GM23338 (cell line): ENCODE data around the gene NR2C2. TPM values are rescaled to one million over a fixed set of nuclear protein-coding genes. Genes with fewer than 3 reads are reported as not detected.

Source experiments
- ATAC-seq: fragments of 200-7000 bp; cut with Tn5 transposase; 3 replicates; pipeline ENCODE4 v1.9.1; 2020
- DNase-seq: peaks from one replicate; pipeline ENCODE4 v3.0.0-alpha.2; 2015; ENCODE audit warnings: low spot score
- H2AFZ ChIP-seq: fragments of 200-600 bp; sonication (generic); 2 replicates; pipeline ENCODE4 v1.8.0; 2016; ENCODE audit warnings: antibody characterized with exemption, mild to moderate bottlenecking, moderate library complexity
- H3F3A ChIP-seq: fragments of 200-600 bp; sonication (generic); replicated peaks from 2 replicates; pipeline ENCODE4 v1.8.0; 2017; ENCODE audit warnings: antibody characterized with exemption, mixed run types, low read depth
- H3K27ac ChIP-seq: fragments of 200-600 bp; sonication (generic); 2 replicates; pipeline ENCODE4 v1.6.1; 2016; ENCODE audit warnings: low read depth
- H3K27me3 ChIP-seq: fragments of 200-600 bp; sonication (generic); 2 replicates; pipeline ENCODE4 v1.8.0; 2016; ENCODE audit warnings: mild to moderate bottlenecking, mixed run types, moderate library complexity; ENCODE audit not compliant: insufficient read depth
- H3K36me3 ChIP-seq: fragments of 200-600 bp; sonication (generic); 2 replicates; pipeline ENCODE4 v1.8.0; 2016; ENCODE audit warnings: mild to moderate bottlenecking; ENCODE audit not compliant: insufficient read depth
- H3K4me1 ChIP-seq: fragments of 200-600 bp; sonication (generic); 2 replicates; pipeline ENCODE4 v1.8.0; 2016; ENCODE audit warnings: mild to moderate bottlenecking, moderate library complexity; ENCODE audit not compliant: insufficient read depth
- H3K4me2 ChIP-seq: fragments of 200-600 bp; sonication (generic); 2 replicates; pipeline ENCODE4 v1.7.1; 2017; ENCODE audit warnings: mixed run types
- H3K4me3 ChIP-seq: fragments of 200-600 bp; sonication (generic); 2 replicates; pipeline ENCODE4 v1.6.1; 2016; ENCODE audit warnings: mixed run types
- H3K79me2 ChIP-seq: fragments of 200-600 bp; sonication (generic); replicated peaks from 2 replicates; pipeline ENCODE4 v1.8.0; 2017; ENCODE audit warnings: mild to moderate bottlenecking; ENCODE audit not compliant: insufficient read depth
- H3K9me2 ChIP-seq: fragments of 200-600 bp; sonication (generic); 2 replicates; pipeline ENCODE4 v1.8.0; 2017; ENCODE audit not compliant: insufficient read depth
- H4K20me1 ChIP-seq: fragments of 200-600 bp; sonication (generic); replicated peaks from 2 replicates; pipeline ENCODE4 v1.8.0; 2017; ENCODE audit warnings: mild to moderate bottlenecking; ENCODE audit not compliant: insufficient read depth
- H3K27ac Mint-ChIP-seq: 2 replicates; pipeline ENCODE4 v1.8.0; 2020; ENCODE audit warnings: inconsistent platforms, mild to moderate bottlenecking, moderate library complexity, mixed read lengths
- H3K27me3 Mint-ChIP-seq: 3 replicates; pipeline ENCODE4 v1.8.0; 2022; ENCODE audit warnings: low read depth, mild to moderate bottlenecking, moderate library complexity, mixed read lengths, inconsistent platforms; ENCODE audit not compliant: insufficient read depth, poor library complexity
- H3K36me3 Mint-ChIP-seq: 3 replicates; pipeline ENCODE4 v1.8.0; 2021; ENCODE audit warnings: low read depth, mild to moderate bottlenecking, inconsistent platforms, moderate library complexity, mixed read lengths
- H3K4me1 Mint-ChIP-seq: 3 replicates; pipeline ENCODE4 v1.8.0; 2020; ENCODE audit warnings: mild to moderate bottlenecking, inconsistent platforms, mixed read lengths
- H3K4me3 Mint-ChIP-seq: 3 replicates; pipeline ENCODE4 v1.8.0; 2021; ENCODE audit warnings: moderate library complexity, mild to moderate bottlenecking, inconsistent platforms, mixed read lengths
- H3K9me3 Mint-ChIP-seq: 3 replicates; pipeline ENCODE4 v1.8.0; 2020; ENCODE audit warnings: moderate library complexity, mild to moderate bottlenecking, inconsistent platforms, mixed read lengths
- CREB1 ChIP-seq: fragments of 250-450 bp; sonication (Bioruptor Pico); IDR thresholded peaks from 2 replicates; pipeline ENCODE4 v1.5.0; 2020; ENCODE audit warnings: low read depth, mild to moderate bottlenecking, moderate library complexity
- EZH2 ChIP-seq: fragments of 200-600 bp; sonication (generic); IDR thresholded peaks from one replicate; pipeline ENCODE4 v1.8.0; 2017; ENCODE audit warnings: antibody characterized with exemption, mild to moderate bottlenecking, low read depth; ENCODE audit not compliant: unreplicated experiment
- EZH2phosphoT487 ChIP-seq: fragments of 200-600 bp; sonication (generic); IDR thresholded peaks from one replicate; pipeline ENCODE4 v1.8.1; 2018; ENCODE audit warnings: antibody characterized with exemption; ENCODE audit not compliant: unreplicated experiment
- JUNB ChIP-seq: IDR thresholded peaks from one replicate; pipeline ENCODE4 v1.6.1; 2016; ENCODE audit warnings: antibody characterized with exemption; ENCODE audit not compliant: unreplicated experiment
- NANOG ChIP-seq: IDR thresholded peaks from 2 replicates; pipeline ENCODE4 v1.6.1; 2016; ENCODE audit warnings: antibody characterized with exemption, borderline replicate concordance
- REST ChIP-seq: IDR thresholded peaks from one replicate; pipeline ENCODE4 v1.6.1; 2018; ENCODE audit warnings: antibody characterized with exemption; ENCODE audit not compliant: unreplicated experiment
- STAT1 ChIP-seq: IDR thresholded peaks from one replicate; pipeline ENCODE4 v1.6.1; 2016; ENCODE audit warnings: antibody characterized with exemption; ENCODE audit not compliant: unreplicated experiment
- ZNF331 ChIP-seq: fragments of 250-450 bp; sonication (Bioruptor Pico); IDR thresholded peaks from 2 replicates; pipeline ENCODE4 v1.5.0; 2020; ENCODE audit warnings: low read depth, mild to moderate bottlenecking, moderate library complexity
- polyA plus RNA-seq: library from polyadenylated mRNA; unstranded; fragments of >200 nt; fragmentation: Nextera tagmentation; extraction: Ambion mirVana; gene quantifications from 2 replicates; pipeline ENCODE4 v1.2.1, GENCODE V29; 2016
- total RNA-seq: library from RNA; depleted of rRNA; stranded (reverse); fragments of >200 nt; shearing (Covaris generic); gene quantifications from 2 replicates; pipeline ENCODE4 v1.2.3, GENCODE V29; 2014
- TF ChIP-seq, protein P1 (sequence below), 2 experiments: fragments of 200-600 bp in 1 of 2; sonication (generic) in 1 of 2; conservative IDR thresholded peaks; 2 replicates each; pipeline versions ENCODE4 v1.5.1 to v1.6.1; 2016 to 2017; ENCODE audit warnings: antibody characterized with exemption in 2 of 2, low read depth in 2 of 2, mild to moderate bottlenecking in 2 of 2, moderate library complexity in 1 of 2
- TF ChIP-seq, protein P2 (sequence below): fragments of 250-450 bp; sonication (Bioruptor Pico); IDR thresholded peaks from 2 replicates; pipeline ENCODE4 v1.5.0; 2020; ENCODE audit warnings: mild to moderate bottlenecking, moderate library complexity

The NR2C2 gene
- total and polyA plus RNA-seq, 2 experiments from 2014 or later: 12.0 to 57.2 TPM

DNA sequence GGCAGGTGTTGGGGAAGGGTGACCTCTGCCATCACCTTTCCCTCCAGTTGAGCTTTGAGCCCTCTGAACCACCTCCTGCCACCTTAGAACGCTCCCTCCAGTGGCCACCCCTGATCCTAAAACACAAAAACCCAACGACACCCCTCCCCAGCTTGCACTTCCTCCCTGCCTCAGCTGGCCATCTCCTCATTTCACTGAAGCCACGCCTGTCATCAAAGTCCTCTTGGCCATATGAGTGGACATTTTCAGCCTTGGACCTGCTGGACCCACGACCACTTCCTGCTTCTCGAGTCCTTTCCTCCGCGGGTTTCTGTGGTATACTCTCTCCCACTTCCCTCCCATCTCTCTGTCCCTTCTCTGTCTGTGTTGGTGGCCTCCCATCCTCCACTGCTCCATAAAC is 48.5 kb upstream of the NR2C2 start:
- H2AFZ ChIP-seq: no peak overlapping the region
- H3K27ac ChIP-seq: no peak overlapping the region
- H3K36me3 ChIP-seq: no peaks in the 10 kb centered on the region
- ATAC-seq (no peak), DNase-seq (no peak)
- no peaks in the 10 kb centered on the region for H3F3A ChIP-seq
- Mint-ChIP-seq H3K36me3 (no peaks in the 10 kb centered on the region; the same call in 2 of the 3 replicates), H3K4me3 (no peak overlapping the region), H3K9me3 (no peaks in the 10 kb centered on the region), H3K4me1 (peaks cover 26% of the 10 kb centered on the region), H3K27me3 (no peaks in the 10 kb centered on the region), H3K27ac (no peak overlapping the region)
- H3K9me2 ChIP-seq: no peaks in the 10 kb centered on the region
- peaks cover 18% of the 10 kb centered on the region; the same call in 1 of the 2 replicates for H3K4me1 ChIP-seq
- H3K79me2 ChIP-seq: no peaks in the 10 kb centered on the region
- H3K4me2 ChIP-seq: no peak overlapping the region
- H3K27me3 ChIP-seq: no peaks in the 10 kb centered on the region
- H3K4me3 ChIP-seq: no peak overlapping the region
- no peaks in the 10 kb centered on the region; the same call in 1 of the 2 replicates for H4K20me1 ChIP-seq
- TF ChIP-seq EZH2: no peak
- TF ChIP-seq, protein P1, sequence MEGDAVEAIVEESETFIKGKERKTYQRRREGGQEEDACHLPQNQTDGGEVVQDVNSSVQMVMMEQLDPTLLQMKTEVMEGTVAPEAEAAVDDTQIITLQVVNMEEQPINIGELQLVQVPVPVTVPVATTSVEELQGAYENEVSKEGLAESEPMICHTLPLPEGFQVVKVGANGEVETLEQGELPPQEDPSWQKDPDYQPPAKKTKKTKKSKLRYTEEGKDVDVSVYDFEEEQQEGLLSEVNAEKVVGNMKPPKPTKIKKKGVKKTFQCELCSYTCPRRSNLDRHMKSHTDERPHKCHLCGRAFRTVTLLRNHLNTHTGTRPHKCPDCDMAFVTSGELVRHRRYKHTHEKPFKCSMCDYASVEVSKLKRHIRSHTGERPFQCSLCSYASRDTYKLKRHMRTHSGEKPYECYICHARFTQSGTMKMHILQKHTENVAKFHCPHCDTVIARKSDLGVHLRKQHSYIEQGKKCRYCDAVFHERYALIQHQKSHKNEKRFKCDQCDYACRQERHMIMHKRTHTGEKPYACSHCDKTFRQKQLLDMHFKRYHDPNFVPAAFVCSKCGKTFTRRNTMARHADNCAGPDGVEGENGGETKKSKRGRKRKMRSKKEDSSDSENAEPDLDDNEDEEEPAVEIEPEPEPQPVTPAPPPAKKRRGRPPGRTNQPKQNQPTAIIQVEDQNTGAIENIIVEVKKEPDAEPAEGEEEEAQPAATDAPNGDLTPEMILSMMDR (conservative IDR thresholded peaks at IDR 0.05; ENCODE audit: low read depth in 2 of 2): peak; percentile 12 to 16; a peak in 1 of 4 replicates

DNA sequence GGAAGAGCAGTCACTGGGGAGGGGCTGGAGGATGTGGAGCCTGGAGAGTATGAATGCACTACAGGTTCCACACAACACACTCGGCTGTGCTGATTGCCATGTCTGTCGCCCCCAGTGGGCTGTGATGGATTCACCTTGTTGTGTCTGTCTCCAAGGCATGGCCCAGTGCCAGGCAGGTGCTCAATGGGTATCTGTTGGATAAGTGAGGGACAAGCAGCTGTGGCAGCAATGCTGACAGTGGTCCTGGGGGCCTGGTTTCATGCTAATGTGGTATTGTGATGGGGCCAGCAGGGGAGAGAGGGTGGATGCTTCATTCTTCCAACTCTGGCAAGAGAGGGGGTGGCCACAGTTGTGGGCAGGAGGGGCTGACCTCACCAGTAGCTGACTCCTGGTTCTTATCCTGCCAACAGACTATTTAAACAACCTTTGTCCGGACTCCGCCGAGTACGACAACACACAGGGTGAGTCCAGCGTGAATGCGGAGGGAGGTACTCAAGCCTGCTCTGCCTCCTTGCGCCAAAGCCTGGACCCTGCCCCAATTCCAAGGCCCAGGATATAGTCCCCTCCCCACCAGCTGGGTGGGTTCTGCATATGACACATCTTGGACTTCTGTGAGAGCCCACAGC is 47.3 kb upstream of the NR2C2 start:
- peaks cover 26% of the 10 kb centered on the region for H3K4me1 Mint-ChIP-seq
- Histone ChIP-seq H3K4me1 (peaks cover 18% of the 10 kb centered on the region; the same call in 1 of the 2 replicates), H3K79me2 (no peaks in the 10 kb centered on the region), H3K36me3 (no peaks in the 10 kb centered on the region), H3K9me2 (no peaks in the 10 kb centered on the region), H3K4me2 (0 out of 2 replicates have a peak overlapping the region, but pooled peaks have one; percentile 32), H3K27ac (no peak overlapping the region), H3F3A (no peaks in the 10 kb centered on the region), H4K20me1 (no peaks in the 10 kb centered on the region; the same call in 1 of the 2 replicates), H3K27me3 (no peaks in the 10 kb centered on the region), H2AFZ (no peak overlapping the region), H3K4me3 (no peak overlapping the region)
- H3K27me3 Mint-ChIP-seq: no peaks in the 10 kb centered on the region
- no peak overlapping the region for H3K4me3 Mint-ChIP-seq
- peaks cover 2% of the 10 kb centered on the region; the same call in 1 of the 3 replicates for H3K9me3 Mint-ChIP-seq
- H3K27ac Mint-ChIP-seq: no peak overlapping the region
- ATAC-seq: peak; percentile 81
- H3K36me3 Mint-ChIP-seq: peaks cover 2% of the 10 kb centered on the region
- peak; percentile 46 for DNase-seq
- TF ChIP-seq JUNB (no peak), REST (no peak), EZH2phosphoT487 (no peak), CREB1 (0 out of 2 replicates have a peak, but pooled peaks have one; percentile 14), ZNF331 (CRISPR knock-in tag) (no peak), NANOG (no peak), STAT1 (no peak)
- TF ChIP-seq, protein P2, sequence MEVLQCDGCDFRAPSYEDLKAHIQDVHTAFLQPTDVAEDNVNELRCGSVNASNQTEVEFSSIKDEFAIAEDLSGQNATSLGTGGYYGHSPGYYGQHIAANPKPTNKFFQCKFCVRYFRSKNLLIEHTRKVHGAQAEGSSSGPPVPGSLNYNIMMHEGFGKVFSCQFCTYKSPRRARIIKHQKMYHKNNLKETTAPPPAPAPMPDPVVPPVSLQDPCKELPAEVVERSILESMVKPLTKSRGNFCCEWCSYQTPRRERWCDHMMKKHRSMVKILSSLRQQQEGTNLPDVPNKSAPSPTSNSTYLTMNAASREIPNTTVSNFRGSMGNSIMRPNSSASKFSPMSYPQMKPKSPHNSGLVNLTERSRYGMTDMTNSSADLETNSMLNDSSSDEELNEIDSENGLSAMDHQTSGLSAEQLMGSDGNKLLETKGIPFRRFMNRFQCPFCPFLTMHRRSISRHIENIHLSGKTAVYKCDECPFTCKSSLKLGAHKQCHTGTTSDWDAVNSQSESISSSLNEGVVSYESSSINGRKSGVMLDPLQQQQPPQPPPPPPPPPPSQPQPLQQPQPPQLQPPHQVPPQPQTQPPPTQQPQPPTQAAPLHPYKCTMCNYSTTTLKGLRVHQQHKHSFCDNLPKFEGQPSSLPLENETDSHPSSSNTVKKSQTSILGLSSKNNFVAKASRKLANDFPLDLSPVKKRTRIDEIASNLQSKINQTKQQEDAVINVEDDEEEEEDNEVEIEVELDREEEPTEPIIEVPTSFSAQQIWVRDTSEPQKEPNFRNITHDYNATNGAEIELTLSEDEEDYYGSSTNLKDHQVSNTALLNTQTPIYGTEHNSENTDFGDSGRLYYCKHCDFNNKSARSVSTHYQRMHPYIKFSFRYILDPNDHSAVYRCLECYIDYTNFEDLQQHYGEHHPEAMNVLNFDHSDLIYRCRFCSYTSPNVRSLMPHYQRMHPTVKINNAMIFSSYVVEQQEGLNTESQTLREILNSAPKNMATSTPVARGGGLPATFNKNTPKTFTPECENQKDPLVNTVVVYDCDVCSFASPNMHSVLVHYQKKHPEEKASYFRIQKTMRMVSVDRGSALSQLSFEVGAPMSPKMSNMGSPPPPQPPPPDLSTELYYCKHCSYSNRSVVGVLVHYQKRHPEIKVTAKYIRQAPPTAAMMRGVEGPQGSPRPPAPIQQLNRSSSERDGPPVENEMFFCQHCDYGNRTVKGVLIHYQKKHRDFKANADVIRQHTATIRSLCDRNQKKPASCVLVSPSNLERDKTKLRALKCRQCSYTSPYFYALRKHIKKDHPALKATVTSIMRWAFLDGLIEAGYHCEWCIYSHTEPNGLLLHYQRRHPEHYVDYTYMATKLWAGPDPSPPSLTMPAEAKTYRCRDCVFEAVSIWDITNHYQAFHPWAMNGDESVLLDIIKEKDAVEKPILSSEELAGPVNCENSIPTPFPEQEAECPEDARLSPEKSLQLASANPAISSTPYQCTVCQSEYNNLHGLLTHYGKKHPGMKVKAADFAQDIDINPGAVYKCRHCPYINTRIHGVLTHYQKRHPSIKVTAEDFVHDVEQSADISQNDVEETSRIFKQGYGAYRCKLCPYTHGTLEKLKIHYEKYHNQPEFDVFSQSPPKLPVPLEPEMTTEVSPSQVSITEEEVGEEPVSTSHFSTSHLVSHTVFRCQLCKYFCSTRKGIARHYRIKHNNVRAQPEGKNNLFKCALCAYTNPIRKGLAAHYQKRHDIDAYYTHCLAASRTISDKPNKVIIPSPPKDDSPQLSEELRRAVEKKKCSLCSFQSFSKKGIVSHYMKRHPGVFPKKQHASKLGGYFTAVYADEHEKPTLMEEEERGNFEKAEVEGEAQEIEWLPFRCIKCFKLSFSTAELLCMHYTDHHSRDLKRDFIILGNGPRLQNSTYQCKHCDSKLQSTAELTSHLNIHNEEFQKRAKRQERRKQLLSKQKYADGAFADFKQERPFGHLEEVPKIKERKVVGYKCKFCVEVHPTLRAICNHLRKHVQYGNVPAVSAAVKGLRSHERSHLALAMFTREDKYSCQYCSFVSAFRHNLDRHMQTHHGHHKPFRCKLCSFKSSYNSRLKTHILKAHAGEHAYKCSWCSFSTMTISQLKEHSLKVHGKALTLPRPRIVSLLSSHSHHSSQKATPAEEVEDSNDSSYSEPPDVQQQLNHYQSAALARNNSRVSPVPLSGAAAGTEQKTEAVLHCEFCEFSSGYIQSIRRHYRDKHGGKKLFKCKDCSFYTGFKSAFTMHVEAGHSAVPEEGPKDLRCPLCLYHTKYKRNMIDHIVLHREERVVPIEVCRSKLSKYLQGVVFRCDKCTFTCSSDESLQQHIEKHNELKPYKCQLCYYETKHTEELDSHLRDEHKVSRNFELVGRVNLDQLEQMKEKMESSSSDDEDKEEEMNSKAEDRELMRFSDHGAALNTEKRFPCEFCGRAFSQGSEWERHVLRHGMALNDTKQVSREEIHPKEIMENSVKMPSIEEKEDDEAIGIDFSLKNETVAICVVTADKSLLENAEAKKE: 0 out of 2 replicates have a peak, but pooled peaks have one; percentile 27
